WI38 (cell line): ENCODE data around the gene FNBP1.

Source experiments
- H3K4me3 ChIP-seq: 2 replicates; pipeline ENCODE4 v1.5.1; 2011; ENCODE audit warnings: low read depth, mild to moderate bottlenecking, control low read depth, low read length
- TF ChIP-seq, protein P1 (sequence below): IDR thresholded peaks from 2 replicates; pipeline ENCODE4 v1.5.1; 2012; ENCODE audit warnings: low read depth, mild to moderate bottlenecking, control low read depth, low read length

FNBP1 gene

DNA sequence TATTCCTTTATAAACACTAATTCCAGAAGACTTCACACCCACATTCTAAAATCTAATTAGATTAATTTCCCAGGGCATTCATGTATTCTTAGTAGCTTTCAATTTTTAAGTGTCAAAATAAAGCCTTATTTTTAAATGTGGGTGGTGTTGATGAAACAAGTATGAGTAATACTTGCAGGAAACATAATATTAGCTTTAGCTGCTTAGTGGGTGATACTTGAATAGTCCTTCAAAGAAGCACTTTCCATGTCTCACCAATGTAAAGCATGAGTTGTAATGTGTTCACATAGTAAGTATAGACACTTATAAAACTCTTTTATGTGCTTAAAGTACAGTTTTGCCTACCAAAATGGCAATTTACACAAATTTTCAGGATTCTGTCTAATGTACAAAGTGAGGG, 6.9 kb downstream of the FNBP1 start:
- no peak overlapping the region for H3K4me3 ChIP-seq
- TF ChIP-seq, protein P1, sequence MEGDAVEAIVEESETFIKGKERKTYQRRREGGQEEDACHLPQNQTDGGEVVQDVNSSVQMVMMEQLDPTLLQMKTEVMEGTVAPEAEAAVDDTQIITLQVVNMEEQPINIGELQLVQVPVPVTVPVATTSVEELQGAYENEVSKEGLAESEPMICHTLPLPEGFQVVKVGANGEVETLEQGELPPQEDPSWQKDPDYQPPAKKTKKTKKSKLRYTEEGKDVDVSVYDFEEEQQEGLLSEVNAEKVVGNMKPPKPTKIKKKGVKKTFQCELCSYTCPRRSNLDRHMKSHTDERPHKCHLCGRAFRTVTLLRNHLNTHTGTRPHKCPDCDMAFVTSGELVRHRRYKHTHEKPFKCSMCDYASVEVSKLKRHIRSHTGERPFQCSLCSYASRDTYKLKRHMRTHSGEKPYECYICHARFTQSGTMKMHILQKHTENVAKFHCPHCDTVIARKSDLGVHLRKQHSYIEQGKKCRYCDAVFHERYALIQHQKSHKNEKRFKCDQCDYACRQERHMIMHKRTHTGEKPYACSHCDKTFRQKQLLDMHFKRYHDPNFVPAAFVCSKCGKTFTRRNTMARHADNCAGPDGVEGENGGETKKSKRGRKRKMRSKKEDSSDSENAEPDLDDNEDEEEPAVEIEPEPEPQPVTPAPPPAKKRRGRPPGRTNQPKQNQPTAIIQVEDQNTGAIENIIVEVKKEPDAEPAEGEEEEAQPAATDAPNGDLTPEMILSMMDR, result no peak

DNA sequence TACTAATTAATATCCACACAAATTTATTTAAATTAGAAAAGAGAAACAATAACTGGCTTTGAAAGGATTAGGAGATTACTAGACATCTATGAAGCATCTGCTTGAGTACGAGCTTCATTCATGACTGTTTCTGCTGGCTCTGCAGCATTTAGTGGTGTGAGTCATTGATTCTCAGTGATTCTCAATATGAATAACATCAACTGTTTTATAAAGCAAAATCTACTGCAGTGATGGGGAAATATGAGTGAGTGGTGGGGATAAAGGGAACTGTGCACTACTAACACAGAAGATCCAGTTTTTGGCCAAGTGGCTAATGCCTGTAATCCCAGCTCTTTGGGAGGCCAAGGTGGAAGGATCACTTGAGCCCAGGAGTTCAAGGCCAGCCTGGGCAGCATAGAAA, 8.4 kb downstream of the FNBP1 start:
- TF ChIP-seq, protein P1, result no peak
- H3K4me3 ChIP-seq, result no peak overlapping the region

DNA sequence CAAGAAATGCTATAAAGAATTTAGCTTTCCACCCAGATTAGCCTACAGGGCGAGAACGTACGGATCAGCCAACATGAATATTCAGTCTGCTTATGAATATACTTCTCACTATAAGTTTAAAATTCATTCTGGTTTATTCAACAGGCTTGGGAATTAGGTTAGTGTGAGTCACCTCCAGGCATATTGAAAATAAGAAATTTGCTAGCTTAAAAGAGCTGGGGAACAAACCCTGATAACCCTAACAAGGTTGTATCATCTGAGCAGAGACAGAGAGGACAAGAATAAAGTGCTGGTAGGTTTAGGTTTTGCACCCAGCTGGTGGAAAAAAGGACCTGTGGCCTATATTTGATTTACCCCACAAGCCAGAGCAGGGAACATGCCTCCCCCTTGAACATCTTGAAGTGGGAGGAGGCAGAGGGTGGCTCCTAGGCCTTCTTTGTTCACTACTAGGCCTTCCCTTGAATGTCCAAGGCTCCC, 12.3 kb downstream of the FNBP1 start:
- TF ChIP-seq, protein P1, result no peak
- no peak overlapping the region for H3K4me3 ChIP-seq

DNA sequence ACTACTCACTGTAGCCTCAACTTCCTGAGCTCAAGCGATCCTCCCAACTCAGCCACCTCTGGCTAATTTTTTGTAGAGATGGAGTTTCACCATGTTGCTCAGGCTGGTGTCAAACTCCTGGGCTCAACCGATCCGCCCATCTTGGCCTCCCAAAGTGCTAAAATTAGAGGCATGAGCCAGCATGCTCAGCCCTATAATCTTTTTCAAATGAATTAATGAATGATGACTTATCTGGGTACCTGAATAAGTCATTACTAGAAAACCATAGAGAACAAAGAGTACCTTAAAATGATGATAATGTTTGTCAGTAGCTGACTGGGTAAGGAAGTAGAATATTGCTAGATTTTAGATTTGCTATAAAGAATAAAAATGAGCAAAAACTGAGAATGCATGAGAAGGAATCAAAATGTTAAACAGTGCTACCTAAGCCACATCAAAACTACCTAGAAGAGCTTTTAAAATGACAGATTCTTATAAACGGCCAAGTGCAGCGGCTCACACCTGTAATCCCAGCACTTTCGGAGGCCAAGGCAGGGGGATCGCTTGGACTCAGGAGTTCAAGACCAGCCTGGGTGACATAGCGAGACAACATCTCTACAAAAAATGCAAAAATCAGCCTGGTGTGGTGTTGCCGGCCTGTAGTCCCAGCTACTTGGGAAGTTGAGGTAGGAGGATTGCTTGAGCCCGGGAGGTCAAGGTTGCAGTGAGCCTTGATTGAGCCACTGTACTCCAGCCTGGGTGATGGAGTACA, 13.6 kb downstream of the FNBP1 start:
- H3K4me3 ChIP-seq, result no peak overlapping the region
- TF ChIP-seq, protein P1, result no peak

DNA sequence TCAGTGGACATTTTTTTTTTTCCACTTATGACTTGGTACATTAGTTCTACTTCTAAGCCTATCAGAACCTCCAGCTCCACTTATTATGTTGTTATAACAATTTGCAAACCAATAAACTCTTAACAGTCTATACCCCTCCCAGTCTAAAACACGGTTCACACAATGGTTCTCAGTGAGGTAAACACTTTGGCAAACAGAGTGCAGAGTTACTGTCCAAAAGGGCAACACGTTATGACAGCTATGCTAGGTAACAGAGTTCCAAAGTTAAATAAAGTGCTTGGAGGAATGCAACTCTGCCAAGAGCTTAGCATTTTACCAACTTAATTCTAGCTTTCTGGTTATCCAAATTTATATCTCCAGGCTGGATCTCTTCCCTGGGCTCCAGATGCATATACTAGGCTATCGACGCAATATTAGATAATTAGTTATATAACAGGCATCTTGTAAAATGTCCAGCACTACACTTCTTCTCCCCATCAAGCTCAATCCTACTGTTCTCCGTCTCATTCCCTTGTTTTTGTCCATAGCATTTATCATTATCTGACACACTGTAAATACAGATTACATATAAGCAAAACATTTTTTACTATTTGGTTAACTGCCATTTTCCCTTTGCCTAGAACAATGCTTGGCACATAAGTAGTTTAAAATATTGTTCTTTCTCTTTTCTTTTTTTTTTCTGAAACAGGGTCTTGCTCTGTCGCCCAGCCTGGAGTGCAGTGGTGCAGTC, 14.3 kb downstream of the FNBP1 start:
- TF ChIP-seq, protein P1, result no peak
- no peak overlapping the region for H3K4me3 ChIP-seq

DNA sequence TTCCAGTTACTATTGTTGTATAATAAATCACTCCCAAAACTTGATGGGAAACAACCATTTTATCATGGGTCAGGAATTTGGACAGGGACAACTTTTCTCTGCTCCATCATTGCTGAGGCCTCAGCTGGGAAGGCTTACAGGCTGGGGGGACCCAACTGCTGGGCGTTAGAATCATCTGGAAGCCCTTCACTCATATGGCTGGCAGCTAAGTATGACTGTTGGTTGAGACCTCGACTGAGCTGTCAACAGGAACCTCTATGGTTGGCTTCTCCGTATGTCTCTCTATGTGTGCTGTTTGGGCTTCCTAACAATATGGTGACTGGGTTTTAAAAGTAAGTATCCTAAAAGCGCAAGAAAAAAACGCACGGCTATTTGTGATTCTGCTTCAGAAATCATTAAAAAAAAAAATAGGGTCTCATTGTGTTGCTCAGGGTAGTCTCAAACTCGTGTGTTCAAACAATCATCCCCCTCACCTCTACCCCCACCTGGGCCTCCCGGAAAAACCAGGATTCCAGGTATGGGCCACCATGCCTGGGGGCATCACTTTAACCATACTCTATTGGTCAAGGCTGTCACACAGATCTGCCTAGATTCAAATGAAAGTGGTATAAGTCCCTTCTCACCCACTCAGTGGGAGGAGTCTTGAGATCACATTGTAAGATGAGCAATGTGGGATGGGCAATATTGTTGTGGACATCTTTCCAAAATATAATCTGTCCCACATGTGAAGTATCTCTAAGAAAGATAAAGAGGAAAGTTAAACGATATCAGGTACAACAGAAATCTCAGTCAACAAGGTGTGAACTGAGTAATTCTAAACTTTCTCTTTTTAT, 15.2 kb downstream of the FNBP1 start:
- H3K4me3 ChIP-seq, result no peak overlapping the region
- TF ChIP-seq, protein P1, result no peak
